Breast epithelium (tissue), 3 donors: ENCODE data around the gene FHDC1.

ENCODE experiments used
- CTCF ChIP-seq, 3 donors: fragments of 450-650 bp; IDR thresholded peaks; one replicate each; pipeline ENCODE4 v1.5.1; 2016 to 2017; ENCODE audit warnings: antibody characterized with exemption in 3 of 3, mild to moderate bottlenecking in 3 of 3, moderate library complexity in 3 of 3
- POLR2A ChIP-seq: fragments of 450-650 bp; IDR thresholded peaks from one replicate; pipeline ENCODE4 v1.6.1; 2016; ENCODE audit warnings: antibody characterized with exemption, mild to moderate bottlenecking, moderate library complexity
- POLR2AphosphoS5 ChIP-seq, 3 donors: sonication (generic); formaldehyde crosslinking; IDR thresholded peaks; one replicate each; pipeline ENCODE4 v1.6.1; 2017; ENCODE audit warnings: antibody characterized with exemption in 3 of 3

- TF ChIP-seq CTCF (IDR thresholded peaks at IDR 0.05) (no peak), POLR2A (no peak), POLR2AphosphoS5 (IDR thresholded peaks at IDR 0.05) (no peak)
Measured at GRCh38 chr4:152946446-152946845, 10.3 kb downstream of the FHDC1 start.
